ENCODE measurements around the gene PRAMEF2. TPM values are rescaled to one million over a fixed set of nuclear protein-coding genes. Genes with fewer than 3 reads are reported as not detected.
"Not testable (repeated sequence)": the region's sequence is repeated elsewhere in the genome, so short reads cannot be mapped to it uniquely, and the experiment has no call there.

Gene PRAMEF2, protein sequence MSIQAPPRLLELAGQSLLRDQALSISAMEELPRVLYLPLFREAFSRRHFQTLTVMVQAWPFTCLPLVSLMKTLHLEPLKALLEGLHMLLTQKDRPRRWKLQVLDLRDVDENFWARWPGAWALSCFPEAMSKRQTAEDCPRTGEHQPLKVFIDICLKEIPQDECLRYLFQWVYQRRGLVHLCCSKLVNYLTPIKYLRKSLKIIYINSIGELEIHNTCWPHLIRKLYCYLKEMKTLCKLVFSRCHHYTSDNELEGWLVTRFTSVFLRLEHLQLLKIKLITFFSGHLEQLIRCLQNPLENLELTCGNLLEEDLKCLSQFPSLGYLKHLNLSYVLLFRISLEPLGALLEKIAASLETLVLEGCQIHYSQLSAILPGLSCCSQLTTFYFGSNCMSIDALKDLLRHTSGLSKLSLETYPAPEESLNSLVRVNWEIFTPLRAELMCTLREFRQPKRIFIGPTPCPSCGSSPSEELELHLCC
- polyA plus RNA-seq (not detected in 2 replicates), polyA minus RNA-seq (not detected in 2 replicates)

DNA sequence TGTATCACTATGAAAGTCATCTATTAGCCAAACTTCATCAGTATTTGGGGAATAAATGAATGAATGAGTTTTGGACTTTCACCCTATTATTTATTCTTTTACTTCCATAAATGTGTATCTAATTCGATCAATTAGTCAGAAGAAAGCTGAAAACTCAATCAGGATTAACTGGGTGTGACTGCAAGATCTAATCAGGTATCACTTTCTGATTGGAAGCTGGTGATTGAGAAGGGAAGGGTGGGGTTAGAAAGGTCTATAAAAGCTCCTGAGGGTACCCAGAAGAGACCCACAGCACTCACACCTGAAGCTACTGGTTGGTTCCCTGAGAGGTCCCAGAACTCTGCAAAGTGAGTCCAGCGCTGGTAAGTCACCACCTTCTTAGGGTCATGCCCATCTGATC, at the start of gene PRAMEF2:
TSS of gene PRAMEF2 (plus strand) at position 301 of the 400 bp plus-strand sequence. CDS start 1,924 bp downstream, outside the sequence.
- H3K4me3 ChIP-seq (ENCODE audit: low read length); H3K9me2 ChIP-seq (ENCODE audit: insufficient read depth, low read length); H3K36me3 ChIP-seq (ENCODE audit: insufficient read depth, low read length); H2AFZ ChIP-seq (ENCODE audit: low read depth, low read length); H3K9ac ChIP-seq (ENCODE audit: low read length); H3K4me2 ChIP-seq (ENCODE audit: low read length); H3K27me3 ChIP-seq (ENCODE audit: insufficient read depth, low read depth, low read length); H3K27ac ChIP-seq (ENCODE audit: low read length); H4K20me1 ChIP-seq (ENCODE audit: insufficient read depth); H3K9me3 ChIP-seq (ENCODE audit: low read length); H3K79me2 ChIP-seq (replicated peaks; ENCODE audit: insufficient read depth, low read length); H3F3A ChIP-seq (ENCODE audit: insufficient read depth, low read length, poor library complexity, severe bottlenecking): not testable (repeated sequence)

DNA sequence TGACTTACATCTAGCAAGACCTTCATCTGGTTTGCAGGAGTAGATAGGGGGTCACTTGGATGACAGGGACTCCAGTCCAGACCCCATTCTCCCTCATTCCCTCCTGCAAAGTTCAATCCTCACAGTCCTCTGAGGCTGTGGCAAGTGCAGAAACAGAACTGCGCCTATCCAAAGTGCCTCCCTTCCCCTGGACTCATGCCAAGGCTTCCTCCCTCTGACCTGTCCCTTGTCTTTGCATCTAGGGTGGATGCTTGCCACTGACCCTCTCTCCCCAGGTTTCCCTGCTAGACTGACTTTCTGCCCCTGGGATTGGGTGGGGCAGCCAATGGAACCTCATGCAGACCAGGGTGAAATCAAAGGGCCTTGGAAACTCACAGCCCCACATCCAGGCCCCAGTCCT, 47.0 kb upstream of the PRAMEF2 start:
- H3K9me3 ChIP-seq (ENCODE audit: low read length) = no peaks in the 10 kb centered on the region
- no peaks in the 10 kb centered on the region for H4K20me1 ChIP-seq (ENCODE audit: insufficient read depth)
- no peaks in the 10 kb centered on the region for H3K79me2 ChIP-seq (replicated peaks; ENCODE audit: insufficient read depth, low read length)
- no peak overlapping the region for H3K4me3 ChIP-seq (ENCODE audit: low read length)
- H3K9ac ChIP-seq (ENCODE audit: low read length) = no peak overlapping the region
- no peak overlapping the region for H2AFZ ChIP-seq (ENCODE audit: low read depth, low read length)
- no peaks in the 10 kb centered on the region for H3K36me3 ChIP-seq (ENCODE audit: insufficient read depth, low read length)
- no peaks in the 10 kb centered on the region for H3K27me3 ChIP-seq (ENCODE audit: insufficient read depth, low read depth, low read length)
- no peak overlapping the region for H3K4me2 ChIP-seq (ENCODE audit: low read length)
- TF ChIP-seq RAD21 (conservative IDR thresholded peaks at IDR 0.05) (no peak), POLR2AphosphoS5 (IDR thresholded peaks at IDR 0.05) (no peak), EP300 (conservative IDR thresholded peaks at IDR 0.05; ENCODE audit: poor library complexity, severe bottlenecking) (no peak), REST (IDR thresholded peaks at IDR 0.05; ENCODE audit: borderline replicate concordance) (no peak), EZH2 (IDR thresholded peaks at IDR 0.05; ENCODE audit: borderline replicate concordance, insufficient read depth, low read length, poor library complexity, severe bottlenecking) (no peak), MXI1 (conservative IDR thresholded peaks at IDR 0.05; ENCODE audit: poor library complexity, severe bottlenecking) (no peak), SMC3 (conservative IDR thresholded peaks at IDR 0.05; ENCODE audit: poor library complexity) (no peak), TAF1 (IDR thresholded peaks at IDR 0.05; ENCODE audit: low read depth) (no peak)
- TF ChIP-seq, protein P1, sequence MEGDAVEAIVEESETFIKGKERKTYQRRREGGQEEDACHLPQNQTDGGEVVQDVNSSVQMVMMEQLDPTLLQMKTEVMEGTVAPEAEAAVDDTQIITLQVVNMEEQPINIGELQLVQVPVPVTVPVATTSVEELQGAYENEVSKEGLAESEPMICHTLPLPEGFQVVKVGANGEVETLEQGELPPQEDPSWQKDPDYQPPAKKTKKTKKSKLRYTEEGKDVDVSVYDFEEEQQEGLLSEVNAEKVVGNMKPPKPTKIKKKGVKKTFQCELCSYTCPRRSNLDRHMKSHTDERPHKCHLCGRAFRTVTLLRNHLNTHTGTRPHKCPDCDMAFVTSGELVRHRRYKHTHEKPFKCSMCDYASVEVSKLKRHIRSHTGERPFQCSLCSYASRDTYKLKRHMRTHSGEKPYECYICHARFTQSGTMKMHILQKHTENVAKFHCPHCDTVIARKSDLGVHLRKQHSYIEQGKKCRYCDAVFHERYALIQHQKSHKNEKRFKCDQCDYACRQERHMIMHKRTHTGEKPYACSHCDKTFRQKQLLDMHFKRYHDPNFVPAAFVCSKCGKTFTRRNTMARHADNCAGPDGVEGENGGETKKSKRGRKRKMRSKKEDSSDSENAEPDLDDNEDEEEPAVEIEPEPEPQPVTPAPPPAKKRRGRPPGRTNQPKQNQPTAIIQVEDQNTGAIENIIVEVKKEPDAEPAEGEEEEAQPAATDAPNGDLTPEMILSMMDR (IDR thresholded peaks at IDR 0.05; ENCODE audit: poor library complexity, severe bottlenecking) = no peak
- H3F3A ChIP-seq (ENCODE audit: insufficient read depth, low read length, poor library complexity, severe bottlenecking) = no peaks in the 10 kb centered on the region
- H3K9me2 ChIP-seq (ENCODE audit: insufficient read depth, low read length) = no peaks in the 10 kb centered on the region
- no peak overlapping the region for H3K27ac ChIP-seq (ENCODE audit: low read length)
